GM19438 (cell line): ENCODE results near the gene TIMP1.
"Not testable (repeated sequence)": the region's sequence is repeated elsewhere in the genome, so short reads cannot be mapped to it uniquely, and the experiment has no call there.

ENCODE experiments used
- ATAC-seq: cut with Tn5 transposase; IDR thresholded peaks from one replicate; pipeline ENCODE4 v1.9.1; 2021; ENCODE audit warnings: low read depth; ENCODE audit not compliant: unreplicated experiment

The TIMP1 gene

DNA sequence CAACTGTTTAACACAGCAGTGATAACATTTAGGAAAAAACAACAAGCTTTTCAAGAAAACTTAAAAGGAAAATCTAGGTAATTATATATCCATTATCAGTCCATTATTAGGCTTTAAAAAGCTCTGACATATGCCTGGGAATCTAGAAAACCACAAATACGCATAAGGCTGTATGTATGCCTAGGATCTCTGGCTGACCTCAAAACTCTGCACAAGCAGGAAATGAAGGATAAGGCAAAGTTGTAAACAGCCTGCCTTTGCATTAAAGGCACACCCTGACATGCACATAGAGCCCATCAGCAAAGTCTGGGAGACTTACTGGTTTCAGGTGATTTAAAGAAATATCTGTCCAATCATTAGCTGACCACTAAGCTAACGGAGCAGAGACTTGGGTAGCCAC is 14.0 kb downstream of the TIMP1 start:
- ATAC-seq, result no peak

DNA sequence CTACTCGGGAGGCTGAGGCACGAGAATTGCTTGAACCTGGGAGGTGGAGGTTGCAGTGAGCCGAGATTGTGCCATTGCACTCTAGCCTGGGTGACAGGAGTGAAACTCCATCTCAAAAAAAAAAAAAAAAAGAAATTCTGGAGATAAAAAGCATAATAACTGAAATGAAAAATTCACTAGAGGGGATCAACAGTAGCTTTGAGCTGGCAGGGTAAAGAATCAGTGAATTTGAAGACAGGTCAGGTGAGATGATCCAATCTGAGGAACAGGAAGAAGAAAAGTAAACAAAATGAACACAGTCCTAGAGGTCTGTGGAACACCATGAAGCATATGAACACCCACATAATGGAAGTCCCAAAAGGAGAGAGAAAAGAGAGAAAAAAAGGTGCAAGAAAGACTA is 15.0 kb downstream of the TIMP1 start:
- no peak for ATAC-seq

DNA sequence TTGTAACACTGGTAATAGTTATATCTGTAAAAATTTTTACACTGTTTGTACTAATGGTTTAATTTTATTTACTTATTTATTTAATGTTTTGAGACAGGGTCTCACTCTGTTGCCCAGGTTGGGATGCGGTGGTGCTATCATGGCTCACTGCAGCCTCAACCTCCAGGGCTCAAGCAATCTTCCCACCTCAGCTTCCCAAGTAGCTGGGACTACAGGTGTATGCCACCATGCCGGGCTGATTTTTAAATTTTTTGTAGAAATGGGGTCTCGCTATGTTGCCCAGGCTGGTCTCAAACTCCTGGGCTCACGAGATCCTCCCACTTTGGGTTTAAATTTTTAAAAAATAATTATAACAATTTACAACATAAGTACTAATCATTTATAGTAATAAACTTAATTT is 20.9 kb downstream of the TIMP1 start:
- not testable (repeated sequence) for ATAC-seq

DNA sequence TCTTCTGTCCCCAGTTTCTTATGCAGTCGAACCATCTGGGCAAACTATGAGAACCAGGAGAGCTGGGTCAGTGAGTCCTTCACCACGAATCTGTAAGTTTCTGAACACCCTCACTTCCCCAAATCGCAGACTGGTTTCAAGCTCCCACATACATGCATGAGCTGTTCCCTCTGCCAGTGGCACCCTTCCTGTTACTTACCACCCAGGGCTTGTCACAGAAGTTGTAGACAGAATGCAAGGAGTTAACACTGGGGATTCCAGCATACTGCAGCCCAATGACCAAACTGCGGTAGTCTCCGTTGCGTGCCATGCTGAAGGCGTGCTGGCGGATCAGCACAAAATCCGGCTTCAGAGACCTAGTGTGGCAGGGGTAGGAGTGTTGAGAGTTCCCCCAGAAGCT is 22.8 kb downstream of the TIMP1 start:
- no peak for ATAC-seq

DNA sequence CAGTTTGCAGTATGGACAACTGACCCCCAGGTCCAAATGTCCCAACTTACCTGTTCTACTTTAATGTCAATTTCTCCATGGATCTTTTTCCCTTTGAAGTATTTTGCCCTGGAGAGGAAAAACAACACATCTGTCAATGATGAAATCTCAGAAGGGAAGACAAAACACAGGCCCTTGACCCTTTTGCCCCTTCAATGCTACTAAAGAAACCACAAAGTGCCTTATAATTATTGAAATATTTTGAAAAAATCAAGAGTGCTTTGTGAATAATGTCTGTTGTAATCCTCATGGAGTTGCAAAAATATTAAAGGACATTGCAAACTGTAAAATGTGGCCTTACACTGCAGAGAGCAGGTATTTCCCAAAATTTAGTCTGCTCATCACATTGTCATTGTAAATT is 24.9 kb downstream of the TIMP1 start:
- ATAC-seq, result no peak

DNA sequence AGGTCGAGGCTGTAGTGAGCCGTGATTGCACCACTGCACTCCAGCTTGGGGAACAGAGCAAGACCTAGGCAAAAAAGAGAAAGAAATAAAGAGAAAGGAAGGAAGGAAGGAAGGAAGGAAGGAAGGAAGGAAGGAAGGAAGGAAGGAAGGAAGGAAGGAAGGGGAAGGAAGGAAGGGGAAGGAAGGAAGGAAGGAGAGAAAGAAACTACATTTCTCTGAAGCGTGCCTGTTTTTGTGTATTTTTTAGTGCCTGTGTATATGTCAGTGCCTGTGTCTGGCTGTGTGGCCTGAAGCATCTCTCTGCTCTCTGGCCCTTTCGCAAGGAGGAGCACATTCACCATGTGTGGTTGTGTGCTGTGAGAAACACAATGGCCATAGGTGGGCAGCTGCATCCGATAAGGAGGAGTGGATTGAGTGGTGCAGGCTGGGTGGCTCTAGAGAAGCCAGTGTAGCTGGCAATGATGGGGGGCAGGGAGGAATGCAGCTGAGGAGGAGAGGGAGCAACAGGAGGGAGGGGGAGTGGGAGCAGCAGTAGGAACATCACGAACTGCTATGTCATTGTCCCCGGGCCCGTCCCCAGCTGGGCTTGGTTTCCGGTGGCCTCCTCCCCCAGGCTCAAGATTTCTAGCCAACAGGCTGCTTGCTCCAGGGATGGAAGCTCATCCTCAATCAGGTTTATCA is 26.0 kb downstream of the TIMP1 start:
- ATAC-seq, result no peak

DNA sequence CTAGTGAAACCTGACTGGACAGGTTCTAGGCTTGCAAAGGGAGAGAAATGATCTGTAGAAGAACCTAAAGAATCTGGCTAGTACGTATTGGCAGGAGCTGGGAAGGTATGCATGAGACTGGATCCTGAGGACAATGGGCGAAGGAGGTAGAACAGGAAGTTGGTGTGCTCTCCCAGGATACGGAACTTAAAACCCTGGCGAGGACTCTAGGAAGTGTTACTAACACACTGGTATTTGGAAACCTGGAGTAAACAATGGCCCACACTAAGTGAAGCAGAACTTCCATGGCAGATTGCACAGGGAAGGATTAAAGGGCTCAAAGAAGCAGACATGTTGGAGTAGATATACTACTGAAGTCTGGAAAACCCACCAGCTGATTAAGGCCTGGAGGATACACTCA is 28.3 kb downstream of the TIMP1 start:
- no peak for ATAC-seq

DNA sequence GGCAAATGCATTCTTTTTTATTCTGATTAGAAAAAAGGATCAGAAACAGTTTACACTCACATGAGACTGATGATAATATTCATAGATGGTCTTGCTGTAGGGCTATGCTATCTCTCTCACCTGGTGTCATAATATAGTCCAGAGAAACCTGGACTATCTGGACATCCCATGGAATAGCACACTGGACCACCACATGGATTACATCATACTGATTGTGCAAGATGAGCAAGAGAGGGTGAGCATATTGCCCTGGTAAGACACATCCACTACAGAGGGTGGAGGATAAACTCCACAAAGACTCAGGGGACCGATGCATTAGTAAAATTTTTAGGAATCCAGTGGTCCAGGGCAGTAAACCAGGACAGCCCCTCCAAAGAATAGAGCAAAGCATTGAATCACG is 29.3 kb downstream of the TIMP1 start:
- ATAC-seq, result no peak

DNA sequence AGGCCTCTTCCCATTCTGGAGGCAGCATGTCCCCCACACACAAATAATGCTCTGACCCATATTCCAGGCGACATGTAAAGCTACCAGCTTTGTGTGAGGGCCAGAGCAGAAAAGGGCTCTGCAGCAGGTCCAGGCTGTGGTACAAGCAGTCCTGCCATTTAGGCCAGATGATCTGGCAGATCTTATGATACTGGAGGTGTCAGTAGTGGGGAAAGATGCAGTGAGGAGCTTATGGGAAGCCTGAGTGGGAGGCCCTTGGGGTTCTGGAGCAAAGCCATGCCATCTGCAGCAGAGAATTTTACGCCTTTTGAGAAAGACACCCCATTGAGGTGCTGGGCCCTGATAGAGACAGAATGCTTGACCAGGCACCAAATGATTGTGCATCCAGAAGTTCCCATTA is 29.7 kb downstream of the TIMP1 start:
- ATAC-seq, result no peak

DNA sequence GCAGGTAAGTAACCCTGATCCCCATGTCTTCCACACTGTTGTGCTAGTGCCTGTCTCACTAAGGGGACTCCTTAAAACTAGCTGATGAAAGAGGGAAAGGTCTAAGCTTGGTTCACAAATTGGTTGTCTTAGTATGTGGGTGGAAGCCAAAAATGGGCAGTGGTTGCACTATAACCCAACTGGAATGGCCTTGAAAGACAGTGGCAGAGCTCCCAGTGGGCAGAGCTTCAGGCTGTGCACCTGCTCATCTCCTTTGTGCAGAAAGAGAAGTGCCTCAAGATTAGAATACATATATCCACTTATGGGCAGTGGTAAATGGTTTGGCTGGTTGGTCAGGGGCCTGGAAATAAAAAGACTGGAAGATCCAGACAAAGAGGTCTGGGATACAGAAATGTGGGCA is 30.2 kb downstream of the TIMP1 start:
- ATAC-seq, result no peak

DNA sequence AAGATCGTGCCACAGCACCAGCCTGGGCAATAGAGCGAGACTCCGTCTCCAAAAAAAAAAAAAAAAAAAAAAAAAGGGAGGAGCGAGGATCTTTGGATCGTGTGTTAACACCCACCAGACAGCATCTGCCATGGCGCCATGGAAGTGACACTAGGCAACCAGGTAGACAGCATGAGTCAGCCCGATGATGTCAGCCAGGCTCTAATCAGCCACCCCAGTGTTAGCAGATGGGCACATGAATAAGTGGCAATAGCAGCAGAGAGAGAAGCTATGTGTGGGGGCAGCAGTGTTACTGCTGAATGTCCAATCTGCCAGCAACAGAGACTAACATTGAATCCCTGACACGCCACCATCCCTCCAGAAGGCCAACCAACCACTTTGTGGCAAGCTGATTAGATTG is 30.8 kb downstream of the TIMP1 start:
- ATAC-seq, result no peak

DNA sequence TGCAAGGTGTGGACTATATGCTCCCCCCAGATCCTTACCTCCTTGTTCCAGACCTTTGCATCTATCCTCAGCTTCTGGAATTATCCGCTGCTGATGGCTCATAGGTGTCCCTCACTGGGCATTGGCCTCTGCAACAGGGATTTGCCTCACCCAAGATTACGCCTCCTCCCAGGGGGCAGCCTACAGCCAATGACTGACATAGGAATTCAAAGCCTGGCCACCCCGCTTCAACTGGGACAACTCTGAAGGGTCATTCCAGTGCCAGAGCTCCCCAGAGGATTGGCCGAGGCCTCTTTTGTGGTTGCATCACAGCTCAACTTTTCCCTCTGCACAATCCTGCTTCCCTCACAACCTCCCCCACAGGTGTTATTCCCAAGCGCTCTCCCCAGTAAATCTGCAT is 32.4 kb downstream of the TIMP1 start:
- ATAC-seq, result no peak

DNA sequence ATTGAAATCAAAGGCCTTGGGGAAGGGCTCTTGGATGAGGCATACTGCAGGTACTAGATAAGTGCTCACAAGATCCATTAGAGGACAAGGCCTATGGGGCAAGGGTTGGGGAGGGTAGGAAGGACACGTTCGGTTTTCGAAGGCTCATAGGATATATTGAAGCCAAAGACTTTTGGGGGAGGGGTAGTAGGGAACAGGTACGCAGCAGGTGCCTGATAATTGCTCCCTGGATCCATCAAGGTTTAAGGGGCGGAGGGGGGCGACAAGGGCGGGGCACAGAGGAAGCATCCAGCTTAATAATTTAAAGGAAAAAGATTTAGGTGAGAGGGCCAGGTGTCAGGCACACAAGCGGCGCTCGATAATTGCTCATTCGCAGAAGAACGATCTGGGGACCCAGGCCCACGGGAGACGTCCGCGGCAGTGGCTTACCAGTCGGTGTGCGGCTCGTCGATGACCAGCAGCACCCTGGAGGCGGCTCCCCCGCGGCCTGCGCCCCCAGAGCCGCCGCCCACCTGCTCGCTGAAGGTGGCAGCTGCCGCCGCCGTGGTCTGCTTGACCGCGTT is 36.8 kb downstream of the TIMP1 start:
- no peak for ATAC-seq

DNA sequence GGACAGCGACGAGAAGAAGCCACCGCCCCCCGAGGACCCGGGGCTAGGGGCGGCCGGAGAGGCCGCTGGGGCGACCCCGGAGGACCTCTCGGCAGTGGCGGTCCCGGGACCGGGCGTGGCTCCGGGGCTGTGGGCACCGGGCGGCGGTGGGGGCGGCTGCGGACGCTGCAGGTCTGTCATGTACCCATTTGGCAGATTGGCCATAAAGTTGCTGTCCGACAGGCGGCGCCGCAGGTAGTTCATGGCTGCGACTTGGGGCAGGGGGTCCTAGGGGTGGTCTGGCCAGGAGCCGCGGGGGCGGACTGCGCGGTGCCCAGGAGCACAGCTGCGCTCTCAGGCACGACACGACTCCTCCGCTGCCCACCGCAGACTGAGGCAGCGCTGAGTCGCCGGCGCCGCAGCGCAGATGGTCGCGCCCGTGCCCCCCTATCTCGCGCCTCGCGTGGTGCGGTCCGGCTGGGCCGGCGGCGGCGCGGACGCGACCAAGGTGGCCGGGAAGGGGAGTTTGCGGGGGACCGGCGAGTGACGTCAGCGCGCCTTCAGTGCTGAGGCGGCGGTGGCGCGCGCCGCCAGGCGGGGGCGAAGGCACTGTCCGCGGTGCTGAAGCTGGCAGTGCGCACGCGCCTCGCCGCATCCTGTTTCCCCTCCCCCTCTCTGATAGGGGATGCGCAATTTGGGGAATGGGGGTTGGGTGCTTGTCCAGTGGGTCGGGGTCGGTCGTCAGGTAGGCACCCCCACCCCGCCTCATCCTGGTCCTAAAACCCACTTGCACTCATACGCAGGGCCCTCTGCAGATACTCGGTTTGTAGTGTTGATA is 37.5 kb downstream of the TIMP1 start, which contains the start of gene SYN1:
Gene SYN1, minus strand, starts transcription at position 372 of the 817 bp plus-strand sequence. Its CDS starts 129 bp downstream, at position 243.
- peak; percentile 67 for ATAC-seq

DNA sequence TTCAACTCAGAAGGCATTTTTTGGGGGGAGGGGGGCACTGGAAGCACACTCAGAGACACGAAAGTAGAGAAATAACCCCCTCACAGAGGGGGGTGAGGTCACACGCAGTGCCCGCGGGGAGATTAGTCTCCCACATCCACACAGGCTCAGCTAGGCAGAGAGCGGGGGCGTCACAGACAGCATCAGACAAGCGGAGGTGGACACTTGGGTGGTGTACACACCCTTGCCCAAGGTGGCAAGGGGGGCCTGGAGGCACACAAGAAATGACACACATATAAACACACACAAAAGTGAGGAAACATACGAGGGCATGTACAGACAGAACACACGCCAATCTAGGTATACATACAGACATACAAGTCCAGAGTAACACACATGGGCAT is 38.1 kb downstream of the TIMP1 start:
- ATAC-seq, result no peak

DNA sequence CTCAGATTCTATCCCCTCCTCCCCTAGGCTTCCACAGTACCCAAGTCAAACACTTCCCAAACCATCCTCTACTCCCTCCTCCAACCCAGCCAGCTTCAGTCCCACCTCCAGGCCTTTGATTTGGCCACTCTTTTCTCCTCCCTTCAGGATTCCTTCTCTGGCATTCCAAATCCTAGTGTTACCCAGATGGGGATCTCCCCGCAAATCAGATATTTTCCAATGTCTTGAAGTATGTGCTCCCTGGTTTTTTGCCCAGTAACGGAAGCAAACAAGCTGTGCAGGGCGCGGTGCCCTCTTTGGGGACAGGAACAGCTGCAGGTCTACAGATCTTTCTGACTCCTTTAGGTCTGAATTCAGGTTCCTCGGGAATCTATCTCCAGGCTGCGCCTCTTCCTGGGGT is 39.6 kb downstream of the TIMP1 start:
- ATAC-seq, result no peak

DNA sequence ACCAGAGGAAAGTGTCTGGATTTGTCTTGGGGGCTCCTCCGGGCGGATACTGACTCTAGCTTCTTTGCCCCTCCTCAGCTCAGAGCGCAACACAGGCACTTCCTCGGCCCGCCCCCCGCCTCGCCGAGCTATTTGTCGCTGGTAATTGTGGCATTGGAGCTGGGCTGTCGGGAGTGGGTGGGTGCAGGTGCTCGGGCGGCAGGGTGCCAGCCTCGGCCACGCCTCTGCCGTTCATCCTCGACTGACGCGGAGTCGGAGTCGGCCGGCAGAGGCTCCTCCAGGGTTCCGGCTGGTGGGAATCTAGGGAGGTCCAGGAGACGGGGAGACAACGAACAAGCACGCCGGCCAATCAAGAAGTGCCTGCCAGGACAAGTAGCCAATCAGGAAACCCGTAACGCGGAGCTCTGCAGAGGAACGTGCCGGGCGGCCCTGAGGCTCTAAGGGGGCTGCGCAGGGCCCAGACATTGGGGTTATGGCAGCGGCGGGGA is 41.3 kb downstream of the TIMP1 start:
- no peak for ATAC-seq

DNA sequence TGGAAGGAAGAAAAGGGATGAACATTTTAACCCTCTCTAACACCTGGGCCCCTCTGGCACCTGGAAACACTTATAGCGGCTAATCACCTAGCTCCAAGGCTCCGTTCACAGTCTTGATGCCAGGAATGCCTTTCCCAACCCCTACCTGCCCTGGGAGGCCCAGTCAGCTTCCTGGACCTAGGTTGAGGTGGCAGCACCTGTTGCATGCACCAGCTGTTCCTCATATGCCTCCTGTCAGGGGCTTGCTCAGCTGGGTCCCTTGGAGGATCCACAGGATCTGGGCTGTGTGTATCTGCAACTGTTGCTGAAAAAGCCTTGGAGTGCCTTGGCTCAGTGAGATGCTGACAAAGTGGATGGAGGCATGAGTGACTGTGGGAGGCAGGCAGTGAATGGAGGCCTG is 43.1 kb downstream of the TIMP1 start:
- no peak for ATAC-seq

DNA sequence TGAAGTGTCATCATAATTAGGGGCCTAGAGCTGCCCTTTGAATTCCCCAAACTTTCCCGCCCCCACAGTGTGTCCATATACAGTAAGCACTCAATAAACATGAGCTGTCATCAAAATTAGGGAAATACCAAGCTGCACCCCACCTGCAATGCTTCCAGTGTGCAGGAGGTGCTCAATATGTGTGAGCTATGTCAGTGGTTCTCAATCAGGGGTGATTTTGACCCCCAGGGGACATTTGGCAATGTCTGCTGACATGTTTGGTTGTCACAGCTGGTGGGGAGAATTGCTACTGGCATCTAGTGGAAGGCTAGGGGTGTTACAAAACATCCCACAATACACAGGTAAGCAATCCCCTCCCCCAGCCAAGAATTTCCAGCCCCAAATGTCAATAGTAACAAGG is 46.7 kb downstream of the TIMP1 start:
- ATAC-seq, result no peak

DNA sequence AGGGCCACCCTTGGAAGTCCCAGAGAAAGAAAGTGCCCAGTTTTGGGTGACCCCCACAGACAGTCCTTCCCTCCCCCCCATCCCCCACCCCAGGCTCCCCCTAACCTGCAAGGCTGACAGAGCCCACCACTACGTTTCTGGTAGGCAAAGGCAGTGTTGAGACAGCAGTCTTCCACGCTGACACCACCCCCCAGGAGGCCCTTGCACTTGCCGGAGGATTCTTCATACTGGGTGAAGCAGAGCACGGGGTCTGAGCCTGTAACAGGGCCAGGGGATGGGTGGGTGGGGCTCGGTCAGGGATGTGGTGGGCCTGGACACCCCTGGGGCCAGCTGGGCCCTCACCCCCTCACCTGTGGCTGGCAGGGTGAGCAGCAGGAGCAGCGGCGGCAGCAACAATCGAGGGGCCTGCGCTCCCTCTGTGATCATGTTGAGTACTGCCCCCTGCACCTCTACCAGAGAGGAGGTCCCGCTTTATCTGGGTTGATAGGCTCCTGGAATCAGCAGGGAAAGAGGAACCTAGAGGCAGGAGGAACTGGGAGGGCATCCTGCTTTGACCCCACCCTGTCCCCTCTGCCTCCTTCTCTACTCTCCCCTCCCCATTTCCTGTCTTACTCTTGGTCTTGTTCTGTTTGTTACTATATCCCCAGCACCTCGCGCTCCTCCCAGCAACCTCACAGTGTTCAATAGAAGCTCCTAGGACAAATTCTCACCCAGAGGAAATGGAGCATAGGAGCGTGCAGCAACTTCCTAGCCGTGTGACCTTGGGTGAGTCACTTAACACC is 47.4 kb downstream of the TIMP1 start, which contains the start of gene CFP:
Gene CFP, minus strand, starts transcription at position 512 of the 782 bp plus-strand sequence. Its CDS starts 86 bp downstream, at position 426.
- no peak for ATAC-seq

DNA sequence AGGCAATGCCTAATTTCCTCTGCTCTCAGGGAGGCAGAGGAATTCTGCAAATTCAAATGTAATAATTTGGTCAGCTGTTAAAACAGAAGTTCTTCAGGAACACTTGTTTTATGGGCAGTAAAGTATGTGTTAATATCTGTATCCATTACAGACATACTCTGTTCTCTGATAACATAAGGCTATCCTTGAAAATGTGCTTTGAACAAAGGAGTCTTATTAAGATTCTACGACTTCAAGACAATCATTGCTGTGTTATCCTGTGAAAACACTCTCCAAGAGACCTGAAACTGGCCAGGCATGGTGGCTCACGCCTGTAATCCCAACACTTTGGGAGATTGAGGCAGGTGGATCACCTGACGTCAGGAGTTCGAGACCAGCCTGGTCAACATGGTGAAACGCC is 49.4 kb downstream of the TIMP1 start:
- ATAC-seq, result no peak
